ENCODE results near the gene SKI.

Gene SKI

DNA sequence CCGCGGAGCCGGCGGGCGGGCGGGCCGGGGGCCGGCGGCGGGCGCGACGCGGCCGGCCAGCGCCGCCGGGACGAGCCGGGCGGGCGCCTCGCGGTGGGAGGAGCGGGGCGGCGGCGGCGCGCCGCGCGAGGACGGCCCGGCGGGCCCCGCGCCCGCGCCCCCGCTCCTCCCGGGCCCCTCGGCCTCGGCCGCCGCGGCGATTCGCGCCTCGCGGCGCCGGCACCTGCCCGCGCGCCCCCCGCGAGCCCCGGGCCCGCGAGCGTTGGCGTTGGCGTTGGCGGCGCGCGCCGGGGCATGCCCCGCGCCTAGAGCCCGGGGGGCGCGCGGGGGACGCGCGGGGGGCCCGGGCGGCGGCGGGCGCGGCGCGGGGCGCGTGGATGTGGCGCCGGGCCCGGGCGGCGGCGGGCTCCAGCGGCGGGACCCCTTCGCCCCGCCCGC lies at the start of gene SKI:
Gene SKI, plus strand, starts transcription at position 163 of the 438 bp plus-strand sequence. CDS start 448 bp downstream, outside the sequence.
- no peak for DNase-seq

DNA sequence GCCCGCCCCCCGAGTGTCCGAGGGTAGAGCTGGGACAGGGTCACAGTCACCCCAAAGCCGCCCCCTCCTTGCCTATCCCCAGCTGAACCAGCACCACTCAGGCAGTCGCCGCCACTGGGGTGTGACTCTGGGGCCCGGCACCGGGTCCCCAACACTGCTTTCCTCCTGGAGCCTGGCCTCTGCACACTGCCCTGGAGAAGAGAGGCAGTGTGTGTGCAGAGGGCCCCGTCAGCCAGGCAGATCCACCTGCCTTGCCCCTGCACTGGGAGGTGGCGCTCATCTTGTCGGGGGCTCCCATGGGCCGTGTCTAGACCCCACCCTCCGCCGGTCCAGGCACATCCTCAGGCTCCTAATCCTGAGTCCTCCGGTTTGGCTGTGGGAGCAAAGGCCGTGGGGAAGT lies 49.2 kb upstream of the SKI start:
- DNase-seq: no peak

DNA sequence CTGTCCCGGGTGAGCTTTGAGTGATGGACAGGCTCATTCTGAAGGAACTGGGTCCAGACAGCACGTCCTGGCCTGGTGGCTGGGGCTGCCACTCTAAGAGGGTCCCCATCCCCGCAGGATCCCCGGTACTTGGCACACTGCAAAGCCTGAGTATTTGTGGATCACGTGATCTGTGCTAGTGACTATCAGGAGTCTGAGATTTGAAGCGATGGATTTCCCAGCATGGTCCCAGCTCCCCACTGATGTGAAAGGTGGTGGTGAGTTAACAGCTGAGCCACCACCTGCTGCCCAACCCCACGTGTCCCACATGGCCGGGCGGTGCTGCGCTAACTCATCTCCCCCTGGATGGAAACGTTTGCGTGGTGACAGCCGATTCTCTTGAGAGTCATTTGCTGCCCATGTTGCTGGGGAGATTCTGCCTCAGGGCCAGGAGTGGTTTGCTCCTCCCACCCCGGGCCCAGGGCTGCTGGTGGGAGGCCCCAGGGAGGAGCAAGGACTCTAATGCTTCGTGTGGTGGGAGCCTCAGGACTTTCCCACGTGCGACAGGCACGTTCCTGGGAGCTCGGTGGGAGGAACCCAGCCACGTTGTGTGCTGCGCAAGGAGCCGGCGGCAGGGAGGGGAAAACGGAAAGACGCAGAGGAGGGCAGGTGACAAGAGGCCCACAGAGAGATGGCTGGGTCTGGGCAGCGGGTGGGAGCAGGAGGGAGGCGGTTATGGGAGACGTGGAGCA lies 48.7 kb upstream of the SKI start:
- no peak for DNase-seq

DNA sequence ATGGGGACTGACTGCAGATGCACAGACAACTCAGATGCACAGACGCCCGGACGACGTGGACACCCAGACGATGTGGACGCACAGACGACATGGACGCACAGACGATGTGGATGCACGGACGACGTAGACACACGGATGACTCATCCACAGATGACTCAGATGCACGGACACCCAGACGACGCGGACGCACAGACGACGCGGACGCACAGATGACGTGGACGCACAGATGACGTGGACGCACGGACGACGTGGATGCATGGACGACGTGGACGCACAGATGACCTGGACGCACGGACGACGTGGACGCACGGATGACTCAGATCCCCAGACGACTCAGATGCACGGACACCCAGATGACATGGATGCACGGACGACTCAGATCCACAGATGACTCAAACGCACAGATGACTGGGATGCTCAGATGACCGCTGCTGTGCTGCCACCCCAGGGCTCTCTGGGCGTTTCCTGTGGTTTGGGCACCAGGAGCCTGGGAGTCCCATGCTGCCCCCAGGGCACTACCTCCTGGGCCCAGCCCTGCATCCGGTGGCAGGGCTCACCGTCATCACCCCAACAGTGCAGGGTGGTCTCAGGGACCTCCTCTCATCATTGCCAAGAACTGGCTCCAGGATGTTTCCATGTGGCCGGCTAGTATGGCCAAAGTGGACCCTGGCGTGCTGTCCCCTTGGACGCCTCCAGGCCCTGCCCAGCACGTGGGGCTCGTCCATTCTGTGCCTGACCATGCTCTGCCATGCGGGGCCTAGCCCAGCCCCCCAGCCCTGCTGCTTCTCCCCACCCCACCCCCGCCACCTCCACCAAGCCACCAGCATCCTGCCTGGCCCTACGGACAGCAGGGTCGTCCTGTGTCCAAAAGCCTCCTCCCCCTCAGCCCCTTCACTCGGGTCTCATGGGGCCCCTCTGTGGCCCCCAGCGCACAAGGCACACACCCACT lies 47.5 kb upstream of the SKI start:
- no peak for DNase-seq

DNA sequence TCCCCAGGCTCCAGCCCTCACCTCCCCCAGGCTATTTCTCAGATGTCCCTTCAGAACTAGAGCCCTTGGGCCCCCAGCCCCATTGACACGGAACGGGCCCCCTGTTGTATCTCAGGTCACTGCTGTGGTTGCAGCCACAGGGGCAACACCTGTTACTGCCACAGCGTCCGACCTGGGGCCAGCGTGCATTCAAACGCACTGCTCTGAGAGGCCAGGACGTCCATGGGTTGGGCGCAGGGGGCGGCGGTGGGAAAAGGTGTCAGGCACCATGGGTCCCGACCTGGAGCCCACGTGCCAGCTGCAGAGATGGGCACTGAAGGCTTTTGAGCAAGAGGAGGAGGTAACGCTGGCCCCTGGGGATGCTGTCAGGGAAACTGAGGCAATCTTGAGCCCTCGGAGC lies 46.8 kb upstream of the SKI start:
- DNase-seq: no peak

DNA sequence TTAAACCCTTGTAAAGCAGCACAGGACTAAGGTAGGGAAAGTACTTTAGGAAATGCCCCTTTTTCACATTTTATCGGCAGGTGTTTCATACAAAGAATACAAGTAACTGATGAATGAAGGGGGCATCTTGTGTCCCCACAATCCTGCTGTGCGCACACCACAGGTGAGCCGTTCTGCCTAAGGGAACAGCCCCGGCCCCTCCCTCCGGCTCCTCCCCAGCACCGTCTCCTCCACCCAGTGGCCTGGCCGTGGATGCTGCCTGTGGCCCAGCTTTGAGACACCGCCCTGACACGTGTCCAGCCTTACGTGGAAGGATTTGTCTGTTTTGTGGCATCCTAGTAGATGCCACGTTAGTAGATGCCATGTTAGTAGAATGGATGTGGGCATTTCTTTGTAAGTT lies 46.4 kb upstream of the SKI start:
- DNase-seq: no peak

DNA sequence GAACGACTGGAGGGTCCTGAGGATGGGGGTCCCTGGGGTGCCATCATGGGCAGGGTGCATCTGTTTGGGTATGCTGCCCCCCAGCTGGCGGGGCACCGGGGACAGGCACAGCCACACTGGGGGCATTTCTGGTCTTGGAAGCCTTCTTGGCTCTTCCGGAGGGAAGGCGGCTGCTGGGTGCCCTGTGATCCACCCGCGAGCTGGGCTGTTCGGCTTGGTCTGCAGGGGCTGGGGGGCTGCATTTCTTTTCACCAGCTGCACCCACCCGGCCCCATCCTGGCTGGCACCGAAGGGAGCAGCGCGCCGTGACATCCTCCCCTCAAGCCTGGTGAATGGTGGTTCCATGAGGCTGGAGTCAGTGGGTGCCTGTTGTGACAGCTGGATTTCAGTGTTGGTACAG lies 45.7 kb upstream of the SKI start:
- no peak for DNase-seq

DNA sequence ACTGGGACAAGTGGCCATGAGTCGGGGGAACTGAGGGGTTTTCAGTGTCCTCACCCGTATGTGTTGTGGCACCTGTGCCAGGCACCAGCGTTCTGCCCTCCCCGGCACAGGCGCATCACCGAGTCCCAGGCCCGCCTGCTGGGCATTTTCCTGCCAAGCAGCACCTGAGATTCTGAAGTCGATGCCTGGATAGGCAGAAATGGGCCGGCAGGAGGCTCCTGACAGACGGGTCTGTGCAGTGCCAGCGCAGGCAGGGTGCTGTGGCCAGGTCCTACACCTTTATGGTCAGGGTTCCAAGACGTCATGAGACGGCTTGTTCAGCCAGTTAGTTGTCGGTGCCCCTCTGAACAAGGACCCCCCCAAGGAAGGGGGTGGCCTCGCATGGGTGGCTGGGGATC lies 44.2 kb upstream of the SKI start:
- no peak for DNase-seq

DNA sequence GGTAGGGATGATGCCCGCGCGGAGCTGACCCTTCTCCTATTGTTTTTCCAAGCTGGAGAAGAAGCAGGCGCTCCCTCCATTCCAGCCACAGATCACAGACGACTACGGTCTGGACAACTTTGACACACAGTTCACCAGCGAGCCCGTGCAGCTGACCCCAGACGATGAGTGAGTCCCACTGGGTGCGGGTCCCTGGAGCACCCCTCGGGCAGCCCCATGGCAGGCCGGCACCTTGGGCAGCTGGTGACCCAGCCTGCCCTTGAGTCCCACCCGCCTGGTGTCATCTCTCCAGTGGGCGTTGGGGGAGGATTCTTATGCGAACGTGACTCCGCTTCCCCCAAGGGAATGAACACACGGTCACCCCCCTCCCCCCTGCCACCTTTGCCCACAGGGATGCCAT lies 43.6 kb upstream of the SKI start:
- no peak for DNase-seq

DNA sequence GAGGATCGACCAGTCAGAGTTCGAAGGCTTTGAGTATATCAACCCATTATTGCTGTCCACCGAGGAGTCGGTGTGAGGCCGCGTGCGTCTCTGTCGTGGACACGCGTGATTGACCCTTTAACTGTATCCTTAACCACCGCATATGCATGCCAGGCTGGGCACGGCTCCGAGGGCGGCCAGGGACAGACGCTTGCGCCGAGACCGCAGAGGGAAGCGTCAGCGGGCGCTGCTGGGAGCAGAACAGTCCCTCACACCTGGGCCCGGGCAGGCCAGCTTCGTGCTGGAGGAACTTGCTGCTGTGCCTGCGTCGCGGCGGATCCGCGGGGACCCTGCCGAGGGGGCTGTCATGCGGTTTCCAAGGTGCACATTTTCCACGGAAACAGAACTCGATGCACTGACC lies 43.2 kb upstream of the SKI start:
- no peak for DNase-seq

DNA sequence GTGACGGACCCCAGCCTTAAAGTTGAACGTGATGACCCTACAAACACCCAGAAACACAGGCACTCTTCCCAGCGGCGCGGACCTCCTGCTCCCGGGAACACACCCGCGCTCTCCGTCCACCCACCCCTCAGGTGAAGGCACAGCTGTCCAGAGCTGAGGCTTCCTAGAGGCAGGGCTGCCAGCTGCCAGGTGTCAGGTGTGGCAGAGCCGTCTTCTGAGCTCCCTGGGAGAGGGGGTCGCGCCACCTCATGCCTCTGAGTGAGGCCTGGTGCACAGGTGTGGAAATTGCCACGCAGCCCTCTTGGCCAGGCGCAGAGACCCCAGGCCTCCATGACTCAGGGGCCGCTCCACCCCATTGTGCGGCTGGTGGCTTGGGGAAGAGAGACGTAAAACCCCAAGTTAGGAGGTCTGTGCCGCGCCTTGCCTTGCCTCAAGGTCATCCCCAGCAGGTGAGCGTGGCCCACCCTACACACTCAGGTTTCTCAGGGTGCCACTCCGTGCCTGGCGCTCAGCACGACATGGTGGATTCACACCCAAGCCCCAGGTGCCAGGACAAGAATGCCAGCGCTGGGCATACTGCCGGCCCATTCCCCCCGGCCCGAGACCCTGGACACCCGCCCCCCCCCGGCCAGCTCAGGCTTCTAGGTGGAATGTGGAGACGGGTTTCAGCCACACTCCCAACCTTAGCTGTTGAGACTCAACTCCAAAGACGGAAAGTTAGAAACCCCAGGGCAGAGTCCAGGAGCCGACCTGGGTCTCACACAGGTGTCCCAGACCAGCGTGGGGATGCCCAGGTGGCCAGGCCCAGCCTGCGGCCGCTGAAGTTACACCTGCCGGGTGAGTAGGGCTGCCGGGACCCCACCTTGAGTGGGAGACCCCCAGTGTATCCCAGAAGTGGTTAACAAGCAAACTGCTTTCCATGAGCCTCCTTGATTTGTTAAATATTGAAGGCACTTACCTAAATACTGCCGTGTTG lies 42.0 kb upstream of the SKI start:
- DNase-seq: no peak

DNA sequence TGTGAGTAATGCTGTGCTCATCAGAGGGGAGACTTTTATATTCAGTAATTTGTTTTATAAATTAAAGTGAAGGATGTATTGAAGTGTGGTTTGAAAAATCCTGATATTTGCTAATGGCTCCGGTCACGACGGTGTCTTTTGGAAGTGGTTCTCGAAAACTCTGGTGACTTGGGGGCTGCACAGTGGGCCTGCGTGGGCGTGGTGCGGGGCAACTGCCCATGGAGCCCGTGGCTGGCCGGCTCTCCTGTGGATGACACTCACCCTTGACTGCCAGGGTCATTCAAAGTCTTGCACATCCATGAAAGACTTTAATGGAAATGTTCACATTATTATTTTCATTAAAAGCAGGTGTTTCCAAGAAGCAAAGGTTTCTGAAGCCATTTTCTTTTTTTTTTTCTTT lies 41.2 kb upstream of the SKI start:
- DNase-seq: no peak

DNA sequence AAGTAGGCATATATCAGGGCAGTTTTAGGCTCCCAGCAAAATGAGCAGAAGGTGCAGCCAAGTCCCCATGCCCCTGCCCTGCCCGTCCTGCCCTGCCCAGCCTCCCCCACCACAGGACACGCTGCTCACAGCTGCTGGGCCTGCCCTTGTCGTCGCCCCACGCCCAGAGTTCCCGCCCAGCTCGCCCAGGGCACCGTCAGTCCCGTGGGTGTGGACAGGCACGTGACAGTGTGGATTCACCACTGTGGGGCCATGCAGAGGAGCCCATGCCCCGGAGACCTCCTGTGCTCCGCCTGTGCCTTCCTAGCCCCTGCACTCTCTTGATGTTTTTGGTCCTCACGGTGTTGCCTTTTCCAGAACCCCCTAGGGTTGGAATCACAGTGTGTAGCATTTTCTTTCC lies 40.5 kb upstream of the SKI start:
- no peak for DNase-seq

DNA sequence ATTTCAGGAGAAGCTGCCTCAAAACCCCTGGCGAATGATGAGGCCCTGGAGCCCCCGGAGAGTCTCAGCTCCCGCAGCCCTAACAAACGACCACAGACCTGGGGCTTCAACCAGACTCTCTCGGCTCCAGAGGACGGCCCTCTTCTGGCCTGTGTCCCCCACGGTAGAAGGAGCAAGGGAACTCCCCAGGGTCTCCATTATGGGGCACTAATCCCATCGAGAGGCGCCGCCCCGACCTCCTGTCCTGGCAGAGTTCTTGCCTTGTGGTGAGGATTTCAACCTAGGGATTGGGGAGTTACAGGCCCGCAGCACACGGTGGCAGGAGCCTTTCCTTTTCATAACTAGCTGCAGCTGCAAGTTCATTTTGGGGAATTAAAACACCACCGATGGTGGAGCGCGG lies 39.8 kb upstream of the SKI start:
- DNase-seq: no peak

DNA sequence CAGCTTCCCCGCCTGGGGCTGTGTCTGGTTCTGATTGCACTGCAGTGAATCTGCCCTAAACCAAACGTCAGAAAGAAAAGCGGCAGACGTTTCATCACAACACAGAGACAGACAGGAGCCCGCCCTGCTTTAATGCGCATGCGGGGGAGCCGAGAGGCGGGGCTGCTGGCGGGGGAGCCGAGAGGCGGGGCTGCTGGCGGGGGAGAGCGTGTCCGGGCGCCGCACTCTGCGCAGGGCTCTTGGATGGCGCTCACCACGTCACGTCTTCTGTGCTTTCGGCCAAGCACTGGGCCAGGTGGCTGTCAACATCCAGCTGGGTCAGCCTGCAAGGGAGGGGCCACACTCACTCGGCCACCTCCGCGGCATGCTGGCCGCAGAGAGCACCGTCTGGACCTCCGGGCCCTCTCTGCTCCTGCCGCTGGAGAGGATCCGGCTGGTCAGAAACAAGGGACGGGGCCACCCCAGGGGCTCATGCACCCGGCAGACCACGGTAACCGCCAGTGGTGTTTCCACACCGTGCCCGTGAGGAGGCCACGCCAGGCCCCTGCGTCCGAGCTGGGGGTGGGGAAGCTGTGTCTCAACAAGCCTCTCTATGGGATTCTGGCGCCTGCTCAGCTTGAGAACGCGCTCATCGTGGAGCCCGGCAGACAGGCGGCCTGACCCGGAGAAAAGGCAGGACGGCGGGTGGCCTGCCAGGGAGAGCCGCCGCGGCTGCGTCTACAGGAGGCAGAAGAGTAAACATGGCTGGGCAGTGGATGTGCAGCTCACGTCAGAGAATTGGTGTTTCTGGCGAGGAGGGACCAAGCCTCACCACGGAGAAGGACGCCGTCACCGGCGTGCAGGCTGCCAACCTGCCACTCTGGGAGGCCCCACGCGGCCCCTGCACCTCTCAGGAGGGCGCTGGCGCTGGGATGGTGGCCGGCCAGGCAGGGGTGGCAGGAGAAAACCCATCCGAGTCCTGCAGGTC lies 38.4 kb upstream of the SKI start:
- peak; percentile 80 to 84 for DNase-seq

DNA sequence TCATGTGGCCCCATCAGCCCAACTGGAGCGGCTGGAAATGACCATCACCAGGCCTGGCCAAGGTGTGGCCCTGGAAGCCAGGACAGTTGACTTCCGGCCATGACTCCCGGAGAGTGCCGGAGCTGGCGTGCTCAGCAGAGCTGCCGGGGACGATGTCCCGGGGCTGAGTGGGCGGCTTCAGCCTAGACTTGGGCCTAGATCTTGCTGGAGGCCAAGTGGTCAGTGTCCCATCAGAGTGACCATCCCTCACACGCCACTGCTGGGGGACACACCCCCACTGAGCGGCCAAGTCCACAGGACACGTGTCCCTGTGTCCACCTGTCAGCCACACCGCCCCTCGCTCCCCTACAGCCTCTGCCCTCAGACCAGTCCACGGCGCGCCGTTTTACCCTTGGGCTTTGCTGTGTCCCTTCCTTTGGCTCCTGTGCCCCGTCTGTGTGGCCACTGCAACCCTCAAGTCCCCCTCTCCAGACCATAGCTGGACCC lies 37.6 kb upstream of the SKI start:
- DNase-seq: no peak

DNA sequence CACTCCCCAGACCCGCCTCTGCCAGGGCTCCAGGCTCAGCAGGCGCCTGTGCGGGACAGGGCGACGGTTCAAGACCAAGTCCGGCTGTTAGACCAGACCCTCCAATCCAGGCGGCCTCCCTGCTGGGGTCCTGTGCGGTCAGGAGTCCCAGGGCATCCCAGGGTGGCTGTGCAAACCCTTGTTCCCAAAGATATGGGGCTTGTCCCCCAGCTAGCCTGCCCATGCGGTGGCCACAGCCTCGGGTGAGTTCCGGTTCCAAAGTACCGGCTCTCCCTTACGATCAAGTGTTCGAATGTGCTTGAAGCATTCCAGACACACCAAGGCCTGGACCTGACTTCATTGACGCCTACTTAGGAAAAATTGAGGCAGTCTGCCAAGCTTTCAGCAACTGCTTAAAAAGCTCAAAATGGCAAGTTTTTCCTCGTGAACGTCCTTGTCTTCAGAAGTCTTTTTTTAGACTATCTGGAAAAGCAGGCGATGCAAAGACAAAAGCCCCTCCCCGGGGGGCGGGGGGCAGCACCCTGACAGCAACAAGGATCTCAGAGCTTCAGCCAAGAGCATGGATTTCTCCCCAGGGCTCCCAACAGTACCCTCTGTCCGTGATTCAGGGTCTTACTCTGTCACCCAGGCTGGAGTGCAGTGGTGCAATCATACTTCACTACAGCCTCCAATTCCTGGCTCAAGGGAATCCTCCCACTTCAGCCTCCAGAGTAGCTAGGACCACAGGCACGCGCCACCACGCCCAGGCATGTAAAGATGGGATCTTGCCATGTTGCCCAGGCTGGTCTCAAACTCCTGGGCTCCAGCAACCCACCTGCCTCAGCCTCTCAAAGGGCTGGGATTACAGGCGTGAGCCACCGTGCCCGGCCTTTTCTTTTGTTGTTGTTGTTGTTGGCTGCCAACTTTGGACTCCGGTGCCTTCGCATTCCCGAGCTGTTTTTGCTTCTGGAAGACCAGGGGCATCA lies 35.8 kb upstream of the SKI start:
- no peak for DNase-seq

DNA sequence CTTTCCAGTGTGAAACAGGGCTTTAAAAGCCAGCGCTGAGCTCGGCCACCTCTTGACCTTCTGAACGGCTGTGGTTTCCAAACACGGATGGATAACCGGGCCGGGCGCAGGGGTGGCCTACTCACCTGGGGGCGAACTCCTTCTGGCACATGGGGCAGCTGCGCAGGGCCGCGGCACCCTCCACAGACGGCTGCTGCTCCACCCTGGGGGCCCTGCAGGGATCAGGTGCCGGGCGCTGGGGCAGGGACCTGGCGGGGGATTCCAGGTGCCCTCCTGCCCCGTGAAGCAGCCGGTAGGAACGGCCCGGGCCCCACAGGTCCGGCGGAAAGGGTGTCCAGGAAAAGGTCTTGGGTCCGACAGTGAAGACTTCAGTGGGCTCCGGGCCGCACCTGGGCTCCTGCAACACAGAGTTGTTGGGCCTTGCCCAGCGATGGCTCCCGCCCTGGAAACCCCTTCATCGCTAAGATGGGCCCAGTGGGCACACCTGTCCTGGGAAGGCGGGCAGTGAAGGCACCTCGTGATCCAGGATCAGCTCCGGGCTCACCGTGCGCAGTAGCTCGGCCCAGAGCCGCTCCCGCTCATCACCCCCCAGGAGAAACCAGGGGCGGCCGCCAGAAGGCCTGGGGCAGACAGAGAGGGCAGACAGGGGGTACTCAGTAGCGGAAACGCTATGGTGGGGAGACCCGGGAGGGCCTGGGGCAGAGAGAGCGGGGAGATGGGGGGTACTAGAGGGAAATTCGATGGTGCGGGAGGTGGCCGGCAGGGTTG lies 34.4 kb upstream of the SKI start:
- no peak for DNase-seq

DNA sequence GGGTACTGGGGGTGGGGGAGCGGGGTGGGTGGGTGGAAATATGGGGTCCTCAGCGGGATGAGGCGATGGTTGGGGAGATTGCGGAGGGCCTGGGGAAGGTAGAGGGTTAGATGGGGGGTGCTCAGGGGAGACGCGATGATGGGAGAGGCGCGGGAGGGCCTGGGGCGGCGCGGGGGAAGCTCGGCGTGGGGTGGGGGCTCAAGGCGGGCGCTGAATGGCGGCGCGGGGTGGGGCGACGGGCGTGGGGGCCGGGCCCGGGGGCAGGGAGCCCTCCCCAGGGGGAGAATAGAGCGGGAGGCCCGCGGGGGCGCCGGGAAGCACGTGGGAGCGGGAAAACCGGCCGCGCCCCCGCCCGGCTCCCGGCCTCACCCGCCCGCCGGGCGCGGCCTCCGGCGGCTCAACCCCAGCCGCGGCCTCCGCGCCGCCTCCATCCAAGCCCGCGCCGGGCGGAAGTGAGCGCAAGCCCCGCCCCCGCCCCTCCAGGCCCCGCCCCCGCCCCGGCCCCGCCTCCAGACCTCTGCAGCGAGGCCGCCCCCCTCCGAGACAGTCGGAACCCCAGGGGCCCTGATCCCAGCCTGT lies 33.7 kb upstream of the SKI start, which contains the start of gene FAAP20:
Gene FAAP20, minus strand, starts transcription at position 454 of the 579 bp plus-strand sequence. Its CDS starts 23 bp downstream, at position 431.
- peak in 1 of 2 donors; percentile 36 for DNase-seq
